H1 (cell line): Measurements from ENCODE around the gene DNAJC11. TPM values are rescaled to one million over a fixed set of nuclear protein-coding genes. Genes with fewer than 3 reads are reported as not detected.

Experiments
- CTCF ChIA-PET: fragments of 300-600 bp; sonication (Branson Sonifier 250); formaldehyde crosslinking; loops from one replicate; lab custom pipeline; 2021; ENCODE audit not compliant: partially characterized antibody; lab: Charles Lee
- POLR2A ChIA-PET: fragments of 300-600 bp; sonication (Branson Sonifier 250); formaldehyde crosslinking; loops from one replicate; lab custom pipeline; 2021; ENCODE audit warnings: inconsistent platforms; ENCODE audit not compliant: partially characterized antibody; lab: Charles Lee
- DNase-seq, 2 experiments: peaks; one replicate each; pipeline versions ENCODE4 v3.0.0 to v3.0.0-alpha.2; 2010 to 2022; ENCODE audit warnings: low spot score in 2 of 2, low read depth in 1 of 2, mixed read lengths in 1 of 2
- FAIRE-seq: peaks from 2 replicates; lab custom pipeline; 2011; peaks lifted over from hg19 to GRCh38; lab: Jason Lieb, UNC
- H2AFZ ChIP-seq: 2 replicates; pipeline ENCODE4 v1.8.1; 2012; ENCODE audit warnings: low read length, inconsistent platforms
- H2AK5ac ChIP-seq: 2 replicates; pipeline ENCODE4 v1.6.1; 2013; ENCODE audit warnings: low read depth, low read length
- H2BK120ac ChIP-seq: replicated peaks from 2 replicates; pipeline ENCODE3; 2013; ENCODE audit warnings: low read depth, low read length, inconsistent platforms
- H2BK12ac ChIP-seq: 2 replicates; pipeline ENCODE4 v1.6.1; 2013; ENCODE audit warnings: low read depth, low read length
- H2BK15ac ChIP-seq: 2 replicates; pipeline ENCODE4 v1.6.1; 2013; ENCODE audit warnings: low read length
- H2BK20ac ChIP-seq: 2 replicates; pipeline ENCODE4 v1.6.1; 2013; ENCODE audit warnings: low read length
- H2BK5ac ChIP-seq: 2 replicates; pipeline ENCODE4 v1.6.1; 2013; ENCODE audit warnings: low read depth, low read length
- H3K14ac ChIP-seq: 2 replicates; pipeline ENCODE4 v1.6.1; 2013; ENCODE audit warnings: inconsistent platforms; ENCODE audit not compliant: insufficient read length
- H3K18ac ChIP-seq: 2 replicates; pipeline ENCODE4 v1.6.1; 2013; ENCODE audit warnings: low read length; ENCODE audit errors: extremely low read depth
- H3K23ac ChIP-seq: 2 replicates; pipeline ENCODE4 v1.6.1; 2013; ENCODE audit warnings: inconsistent platforms; ENCODE audit not compliant: insufficient read length
- H3K23me2 ChIP-seq: 2 replicates; pipeline ENCODE4 v1.6.1; 2013; ENCODE audit warnings: low read depth, low read length
- H3K27ac ChIP-seq: 2 replicates; pipeline ENCODE4 v1.6.1; 2011; ENCODE audit warnings: low read depth, low read length, inconsistent platforms
- H3K27me3 ChIP-seq, 4 experiments: replicated peaks in 1 of 4; 1 replicate in 1 of 4; 2 replicates in 3 of 4; pipeline versions ENCODE4 v1.6.1 to v1.8.1; 2011 to 2013; ENCODE audit warnings: low read length in 3 of 4, mild to moderate bottlenecking in 3 of 4, inconsistent platforms in 2 of 4, mixed read lengths in 2 of 4, moderate library complexity in 1 of 4; ENCODE audit not compliant: control insufficient read depth in 3 of 4, insufficient read depth in 3 of 4; ENCODE audit errors: extremely low read depth in 1 of 4
- H3K36me3 ChIP-seq, 4 experiments: 2 replicates each; pipeline versions ENCODE4 v1.6.1 to v1.8.1; 2011 to 2013; ENCODE audit warnings: mild to moderate bottlenecking in 4 of 4, low read length in 3 of 4, moderate library complexity in 2 of 4, control low read depth in 1 of 4, inconsistent platforms in 1 of 4; ENCODE audit not compliant: insufficient read depth in 4 of 4, control insufficient read depth in 2 of 4
- H3K4ac ChIP-seq: replicated peaks from 2 replicates; pipeline ENCODE3; 2013; ENCODE audit warnings: low read length, low read depth, mixed read lengths, inconsistent platforms; ENCODE audit not compliant: insufficient read length
- H3K4me1 ChIP-seq, 4 experiments: replicated peaks in 1 of 4; 1 replicate in 1 of 4; 2 replicates in 3 of 4; pipeline versions ENCODE4 v1.6.1 to v1.8.1; 2011 to 2013; ENCODE audit warnings: low read length in 3 of 4, inconsistent platforms in 2 of 4, mixed read lengths in 1 of 4; ENCODE audit not compliant: insufficient read depth in 4 of 4, control insufficient read depth in 3 of 4
- H3K4me2 ChIP-seq, 2 experiments: 2 replicates each; pipeline versions ENCODE4 v1.6.1 to v1.8.1; 2011 to 2013; ENCODE audit warnings: low read depth in 2 of 2, low read length in 2 of 2, control low read depth in 1 of 2, inconsistent platforms in 1 of 2, mild to moderate bottlenecking in 1 of 2; ENCODE audit not compliant: insufficient read depth in 1 of 2
- H3K4me3 ChIP-seq, 4 experiments: fragments of 200-600, 300-600 bp in 1 of 4; sonication (generic), shearing (Covaris generic), sonication (Bioruptor Twin) in 1 of 4; 2 replicates each; pipeline versions ENCODE4 v1.5.1 to v1.8.1; 2011 to 2016; ENCODE audit warnings: low read length in 4 of 4, low read depth in 3 of 4, control low read depth in 2 of 4, inconsistent platforms in 2 of 4, mild to moderate bottlenecking in 2 of 4, mixed read lengths in 1 of 4, moderate library complexity in 1 of 4; ENCODE audit not compliant: insufficient read depth in 2 of 4; ENCODE audit errors: extremely low read depth in 1 of 4
- H3K56ac ChIP-seq: replicated peaks from 2 replicates; pipeline ENCODE3; 2013; ENCODE audit warnings: low read depth, mild to moderate bottlenecking, mixed read lengths, low read length, inconsistent platforms; ENCODE audit not compliant: insufficient read length
- H3K79me1 ChIP-seq: 2 replicates; pipeline ENCODE4 v1.6.1; 2013; ENCODE audit warnings: low read depth, low read length, control low read depth
- H3K79me2 ChIP-seq, 2 experiments: 2 replicates each; pipeline versions ENCODE4 v1.6.1 to v1.8.1; 2012 to 2013; ENCODE audit warnings: low read length in 2 of 2, mild to moderate bottlenecking in 2 of 2, inconsistent platforms in 1 of 2; ENCODE audit not compliant: insufficient read depth in 2 of 2, control insufficient read depth in 1 of 2
- H3K9ac ChIP-seq, 4 experiments: replicated peaks in 1 of 4; 1 replicate in 1 of 4; 2 replicates in 3 of 4; pipeline versions ENCODE4 v1.6.1 to v1.8.1; 2011 to 2013; ENCODE audit warnings: low read depth in 3 of 4, low read length in 3 of 4, control low read depth in 2 of 4, mild to moderate bottlenecking in 2 of 4, moderate library complexity in 2 of 4, inconsistent platforms in 1 of 4; ENCODE audit errors: extremely low read depth in 1 of 4
- H3K9me3 ChIP-seq, 2 experiments: 2 replicates each; pipeline versions ENCODE4 v1.6.1 to v1.8.1; 2012 to 2013; ENCODE audit warnings: mild to moderate bottlenecking in 2 of 2, moderate library complexity in 2 of 2, control low read depth in 1 of 2, inconsistent platforms in 1 of 2, low read depth in 1 of 2, low read length in 1 of 2, mixed read lengths in 1 of 2; ENCODE audit not compliant: insufficient read depth in 2 of 2
- H4K20me1 ChIP-seq, 2 experiments: replicated peaks in 1 of 2; 2 replicates each; pipeline versions ENCODE3 to v1.8.1; 2011 to 2013; ENCODE audit warnings: inconsistent platforms in 2 of 2, low read length in 2 of 2, mild to moderate bottlenecking in 1 of 2; ENCODE audit not compliant: insufficient read depth in 2 of 2, control insufficient read depth in 1 of 2
- H4K5ac ChIP-seq: 2 replicates; pipeline ENCODE4 v1.6.1; 2013; ENCODE audit warnings: low read length, low read depth, mixed read lengths, inconsistent platforms; ENCODE audit not compliant: insufficient read length
- H4K8ac ChIP-seq: 2 replicates; pipeline ENCODE4 v1.8.0; 2013; ENCODE audit warnings: mild to moderate bottlenecking, moderate library complexity, low read length, inconsistent platforms; ENCODE audit not compliant: insufficient read depth; ENCODE audit errors: extremely low read depth
- H4K91ac ChIP-seq: replicated peaks from 2 replicates; pipeline ENCODE3; 2013; ENCODE audit warnings: low read length, mixed read lengths, inconsistent platforms; ENCODE audit not compliant: insufficient read length
- ASH2L ChIP-seq: fragments of 200-600, 300-600 bp; sonication (generic); IDR thresholded peaks from one replicate; pipeline ENCODE4 v1.7.1; 2017; ENCODE audit warnings: low read length
- BACH1 ChIP-seq: IDR thresholded peaks from 2 replicates; pipeline ENCODE4 v1.6.1; 2012; ENCODE audit warnings: low read length, improper control_type of control experiment
- GABPA ChIP-seq: IDR thresholded peaks from 2 replicates; pipeline ENCODE4 v1.6.1; 2011; ENCODE audit warnings: mild to moderate bottlenecking, low read length, moderate library complexity, borderline replicate concordance; ENCODE audit not compliant: insufficient read depth
- KDM4A ChIP-seq: IDR thresholded peaks from one replicate; pipeline ENCODE4 v1.7.1; 2012; ENCODE audit warnings: low read depth, mild to moderate bottlenecking, moderate library complexity, low read length, inconsistent platforms; ENCODE audit not compliant: severe bottlenecking
- POLR2AphosphoS5 ChIP-seq: IDR thresholded peaks from 2 replicates; pipeline ENCODE4 v1.6.1; 2011; ENCODE audit warnings: low read depth, low read length
- POU5F1 ChIP-seq: IDR thresholded peaks from 2 replicates; pipeline ENCODE4 v1.6.1; 2011; ENCODE audit warnings: low read depth, mild to moderate bottlenecking, low read length, moderate library complexity
- SUZ12 ChIP-seq: fragments of 200-600 bp; sonication (generic); IDR thresholded peaks from 2 replicates; pipeline ENCODE4 v1.6.1; 2012; ENCODE audit warnings: mild to moderate bottlenecking, inconsistent platforms, low read length, moderate library complexity, mixed read lengths
- WGBS, 2 experiments: shearing (Covaris generic) in 1 of 2; methylation state at CpG; one replicate each; pipeline versions ENCODE4 v1.1.6 to v1.1.7; 2013 to 2015; ENCODE audit warnings: low lambda C conversion rate in 2 of 2, mixed read lengths in 2 of 2, inconsistent platforms in 1 of 2, low coverage in 1 of 2, missing lambda C conversion rate in 1 of 2; ENCODE audit not compliant: insufficient replicate concordance in 2 of 2, insufficient coverage in 1 of 2, insufficient read length in 1 of 2; ENCODE audit errors: extremely low coverage in 1 of 2, missing lambda C conversion rate in 1 of 2; 5-methylcytosine and 5-hydroxymethylcytosine counted together
- polyA plus RNA-seq, 7 experiments: library from polyadenylated mRNA; depleted of rRNA in 3 of 7; stranded (reverse) in 5 of 7; unstranded in 2 of 7; fragments of >200 nt in 5 of 7; fragments of 200-250 nt in 2 of 7; gene quantifications; 1 replicate in 5 of 7; 2 replicates in 1 of 7; 4 replicates in 1 of 7; pipeline versions ENCODE4 v1.2.1 to v1.2.3, GENCODE V29; 2011 to 2013; ENCODE audit warnings: missing spikeins in 2 of 7, mixed read lengths in 2 of 7
- total RNA-seq: library from RNA; stranded (reverse); fragmentation: NEBNext Ultra II Directional; extraction: Animal tissue kit (Norgen Biotek cat#: 25700); gene quantifications from 2 replicates; pipeline ENCODE4 v1.2.1, GENCODE V29; 2021
- TF ChIP-seq, protein P1 (sequence below): IDR thresholded peaks from 2 replicates; pipeline ENCODE4 v1.6.1; 2012; ENCODE audit warnings: inconsistent platforms
- TF ChIP-seq, protein P2 (sequence below): IDR thresholded peaks from 2 replicates; pipeline ENCODE4 v1.6.1; 2012; ENCODE audit warnings: inconsistent platforms

DNAJC11 gene
- total and polyA plus RNA-seq, 2 of the 8 experiments (the other 6 are each of a cell fraction or from before 2014, with no cell fraction given): 43.9 to 90.9 TPM

GRCh38 chr1:6601923-6602668 lies 99.5 kb downstream of the DNAJC11 start:
- Histone ChIP-seq H3K9me3 (no peaks in the 10 kb centered on the region), H2AK5ac (peak overlapping the region; percentile 88; the same call in 1 of the 2 replicates), H3K79me1 (peaks cover 21% of the 10 kb centered on the region), H3K4ac (peak overlapping the region; percentile 98), H4K5ac (peak overlapping the region; percentile 63), H3K23ac (no peak overlapping the region), H3K4me3 (peak overlapping the region; percentile 75 to 92 (median 86)), H4K91ac (peak overlapping the region; percentile 94), H3K79me2 (peaks cover 22 to 48% of the 10 kb centered on the region in 2 experiments; a peak in 3 of 4 replicates), H3K27ac (0 out of 2 replicates have a peak overlapping the region, but pooled peaks have one; percentile 27), H4K20me1 (peaks cover 24 to 28% of the 10 kb centered on the region in 2 experiments), H3K9ac (peak overlapping the region; percentile 77 to 91 (median 82)), H4K8ac (peak overlapping the region; percentile 93; the same call in 1 of the 2 replicates), H3K56ac (peak overlapping the region; percentile 67), H3K18ac (peak overlapping the region; percentile 97), H3K14ac (peak overlapping the region; percentile 42), H2BK120ac (no peak overlapping the region), H3K36me3 (peaks cover 8 to 16% (median 14%) of the 10 kb centered on the region in 4 experiments; a peak in 7 of 8 replicates), H2BK20ac (no peak overlapping the region), H3K4me2 (peak overlapping the region; percentile 91 to 94), H3K23me2 (peaks cover 18% of the 10 kb centered on the region), H2BK15ac (peak overlapping the region; percentile 92; the same call in 1 of the 2 replicates), H3K27me3 (no peaks in the 10 kb centered on the region; a peak in 1 of 7 replicates), H2BK12ac (peak overlapping the region; percentile 75; the same call in 1 of the 2 replicates), H2BK5ac (peak overlapping the region; percentile 93; the same call in 1 of the 2 replicates), H2AFZ (peak overlapping the region; percentile 25; the same call in 1 of the 2 replicates), H3K4me1 (peaks cover 2 to 13% (median 9%) of the 10 kb centered on the region in 4 experiments)
- ChIA-PET CTCF (interaction anchor here (0.7 to 3.3 kb wide), 9 partner anchors 8 to 73 kb away, joined by 3 to 16 read pairs (median 5); partner anchors contain the start of gene TAS1R1), POLR2A (interaction anchor here (0.6 to 10.8 kb wide), 25 partner anchors 8 to 403 kb away, joined by 3 to 196 read pairs (median 4); partner anchors contain the start of genes NOL9, PHF13, TAS1R1 and THAP3)
- DNase-seq (no peak), FAIRE-seq (no peak)
- WGBS, 2 experiments: 1% methylated on average over 100 of the region's 103 CpGs; no CpG with 5 or more reads in 1 of the 2 experiments
- TF ChIP-seq POLR2AphosphoS5: peak; percentile 35; the same call in 1 of the 2 replicates
- TF ChIP-seq, protein P1, sequence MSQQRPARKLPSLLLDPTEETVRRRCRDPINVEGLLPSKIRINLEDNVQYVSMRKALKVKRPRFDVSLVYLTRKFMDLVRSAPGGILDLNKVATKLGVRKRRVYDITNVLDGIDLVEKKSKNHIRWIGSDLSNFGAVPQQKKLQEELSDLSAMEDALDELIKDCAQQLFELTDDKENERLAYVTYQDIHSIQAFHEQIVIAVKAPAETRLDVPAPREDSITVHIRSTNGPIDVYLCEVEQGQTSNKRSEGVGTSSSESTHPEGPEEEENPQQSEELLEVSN: peak; percentile 68; the same call in 1 of the 2 replicates
- peak; percentile 92 for TF ChIP-seq KDM4A
- peak; percentile 65 for TF ChIP-seq ASH2L
- peak; percentile 27; the same call in 1 of the 2 replicates for TF ChIP-seq SUZ12
- peak; percentile 66; the same call in 1 of the 2 replicates for TF ChIP-seq GABPA
- TF ChIP-seq, protein P2, sequence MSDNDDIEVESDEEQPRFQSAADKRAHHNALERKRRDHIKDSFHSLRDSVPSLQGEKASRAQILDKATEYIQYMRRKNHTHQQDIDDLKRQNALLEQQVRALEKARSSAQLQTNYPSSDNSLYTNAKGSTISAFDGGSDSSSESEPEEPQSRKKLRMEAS: peak; percentile 90
- no peak for TF ChIP-seq POU5F1
- no peak; the same call in 1 of the 2 replicates for TF ChIP-seq BACH1
